ENCODE data around the gene GAREM1. TPM values are rescaled to one million over a fixed set of nuclear protein-coding genes. Genes with fewer than 3 reads are reported as not detected.

The GAREM1 gene
- total RNA-seq, 1 donor from 2014 or later: 9.5 TPM

DNA sequence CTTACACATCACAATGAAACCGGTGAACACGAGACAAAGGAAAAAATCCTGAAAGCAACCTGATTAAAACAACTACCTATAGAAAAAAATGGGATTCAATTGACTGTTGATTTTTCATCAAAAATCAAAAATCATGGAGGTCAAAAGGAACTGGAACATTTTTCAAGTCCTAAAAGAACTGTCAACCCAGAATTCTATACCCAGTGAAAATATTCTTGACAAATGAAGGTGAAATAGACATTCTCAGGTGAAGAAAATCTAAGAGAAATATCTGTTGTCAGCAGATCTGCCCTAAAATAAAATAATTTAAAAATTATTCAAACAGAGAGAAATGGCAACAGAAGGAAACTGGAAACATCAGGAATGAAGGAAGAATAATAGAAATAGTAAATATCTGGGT lies 38.9 kb downstream of the GAREM1 start:
- Mint-ChIP-seq H3K9me3 (peaks cover 28% of the 10 kb centered on the region), H3K27me3 (ENCODE audit: low read depth) (no peaks in the 10 kb centered on the region), H3K4me1 (peaks cover 7% of the 10 kb centered on the region), H3K36me3 (peaks cover 8% of the 10 kb centered on the region), H3K27ac (no peak overlapping the region), H3K4me3 (no peak overlapping the region)
- TF ChIP-seq, protein P1, sequence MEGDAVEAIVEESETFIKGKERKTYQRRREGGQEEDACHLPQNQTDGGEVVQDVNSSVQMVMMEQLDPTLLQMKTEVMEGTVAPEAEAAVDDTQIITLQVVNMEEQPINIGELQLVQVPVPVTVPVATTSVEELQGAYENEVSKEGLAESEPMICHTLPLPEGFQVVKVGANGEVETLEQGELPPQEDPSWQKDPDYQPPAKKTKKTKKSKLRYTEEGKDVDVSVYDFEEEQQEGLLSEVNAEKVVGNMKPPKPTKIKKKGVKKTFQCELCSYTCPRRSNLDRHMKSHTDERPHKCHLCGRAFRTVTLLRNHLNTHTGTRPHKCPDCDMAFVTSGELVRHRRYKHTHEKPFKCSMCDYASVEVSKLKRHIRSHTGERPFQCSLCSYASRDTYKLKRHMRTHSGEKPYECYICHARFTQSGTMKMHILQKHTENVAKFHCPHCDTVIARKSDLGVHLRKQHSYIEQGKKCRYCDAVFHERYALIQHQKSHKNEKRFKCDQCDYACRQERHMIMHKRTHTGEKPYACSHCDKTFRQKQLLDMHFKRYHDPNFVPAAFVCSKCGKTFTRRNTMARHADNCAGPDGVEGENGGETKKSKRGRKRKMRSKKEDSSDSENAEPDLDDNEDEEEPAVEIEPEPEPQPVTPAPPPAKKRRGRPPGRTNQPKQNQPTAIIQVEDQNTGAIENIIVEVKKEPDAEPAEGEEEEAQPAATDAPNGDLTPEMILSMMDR (IDR thresholded peaks at IDR 0.05; ENCODE audit: unreplicated experiment): no peak
- no peak for DNase-seq (ENCODE audit: low spot score in 2 of 2, unreplicated experiment in 2 of 2)

DNA sequence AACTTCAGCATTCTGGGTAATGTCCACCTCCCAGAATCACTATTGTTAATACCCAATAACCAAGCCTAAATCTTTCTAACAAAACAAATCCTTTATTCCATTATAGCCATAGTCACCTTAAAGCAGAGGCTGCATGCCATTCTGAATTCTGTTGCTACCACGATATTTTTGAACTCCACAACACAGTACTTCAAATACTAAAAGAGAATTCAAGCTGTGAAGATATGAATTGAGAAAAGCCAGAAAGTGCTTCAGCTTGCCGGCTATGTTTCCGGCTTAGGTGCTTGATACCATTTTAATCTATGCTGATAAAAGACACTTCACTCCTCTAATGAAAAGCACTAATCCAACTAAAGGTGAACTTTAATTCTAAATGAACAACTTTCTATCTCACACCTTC lies 41.3 kb downstream of the GAREM1 start:
- Mint-ChIP-seq H3K27me3 (ENCODE audit: low read depth) (no peaks in the 10 kb centered on the region), H3K9me3 (peaks cover 28% of the 10 kb centered on the region), H3K27ac (no peak overlapping the region), H3K36me3 (peaks cover 8% of the 10 kb centered on the region), H3K4me3 (no peak overlapping the region), H3K4me1 (peaks cover 2% of the 10 kb centered on the region)
- TF ChIP-seq, protein P1 (IDR thresholded peaks at IDR 0.05; ENCODE audit: unreplicated experiment): no peak
- DNase-seq (ENCODE audit: low spot score in 2 of 2, unreplicated experiment in 2 of 2): no peak

DNA sequence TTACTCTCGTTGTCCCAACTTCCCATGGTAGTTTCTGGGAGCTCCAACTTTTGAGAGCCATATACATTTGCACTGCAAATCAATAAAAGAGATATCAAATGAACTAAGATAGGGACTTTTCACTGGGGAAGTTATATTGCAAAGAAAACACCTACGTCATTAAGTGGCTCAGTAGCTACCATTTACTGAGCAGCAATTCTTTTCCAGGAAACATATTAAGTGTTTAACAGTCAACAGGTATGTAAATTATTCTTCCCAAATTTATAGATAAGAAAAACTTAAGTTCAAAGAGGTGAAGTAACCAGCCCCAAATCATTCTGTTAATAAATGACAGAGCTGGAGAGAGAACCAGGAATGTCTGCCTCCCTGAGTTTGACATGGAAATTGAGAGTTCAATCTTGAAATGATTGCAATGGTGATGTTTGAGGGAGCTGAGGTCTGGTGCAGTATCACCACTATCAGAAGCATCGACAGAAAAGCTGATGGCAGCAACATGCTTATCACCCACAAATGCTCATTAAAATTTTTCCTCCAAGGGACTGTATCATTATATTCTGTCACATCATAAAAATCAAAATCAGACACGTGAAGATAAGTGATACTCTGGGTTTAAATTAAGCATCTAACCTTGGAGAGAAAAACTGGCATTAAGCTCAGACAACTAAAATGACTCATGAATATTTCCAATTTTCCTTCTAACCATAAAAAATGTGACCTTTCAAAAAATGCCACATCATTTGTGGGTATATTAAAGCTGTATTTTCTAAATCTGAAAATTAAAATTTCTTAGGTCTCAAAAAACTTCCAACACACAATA lies 43.4 kb downstream of the GAREM1 start:
- Mint-ChIP-seq H3K27ac (no peak overlapping the region), H3K36me3 (peaks cover 8% of the 10 kb centered on the region), H3K4me1 (peaks cover 3% of the 10 kb centered on the region), H3K4me3 (no peak overlapping the region), H3K9me3 (peaks cover 20% of the 10 kb centered on the region), H3K27me3 (ENCODE audit: low read depth) (no peaks in the 10 kb centered on the region)
- DNase-seq (ENCODE audit: low spot score in 2 of 2, unreplicated experiment in 2 of 2): no peak
- TF ChIP-seq, protein P1 (IDR thresholded peaks at IDR 0.05; ENCODE audit: unreplicated experiment): no peak

DNA sequence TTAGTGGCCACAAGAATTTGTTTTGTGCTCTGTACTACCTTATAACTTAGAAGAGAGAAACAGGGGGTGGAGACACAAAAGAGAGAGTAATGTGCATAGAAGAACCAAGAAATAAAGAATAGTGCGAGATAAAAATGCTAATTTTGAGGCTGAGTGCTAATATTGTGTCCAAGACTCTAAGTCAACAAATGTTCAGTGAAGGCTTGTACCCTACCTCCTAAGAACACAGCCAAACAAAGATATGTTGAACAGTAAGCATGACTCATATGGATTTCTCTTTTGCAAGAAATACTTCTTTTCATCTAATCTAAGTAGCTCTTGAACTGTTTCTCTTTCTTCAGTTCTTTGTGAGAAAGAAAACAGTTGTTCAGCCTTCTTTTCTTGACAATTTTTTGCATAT lies 45.2 kb downstream of the GAREM1 start:
- TF ChIP-seq, protein P1 (IDR thresholded peaks at IDR 0.05; ENCODE audit: unreplicated experiment): no peak
- Mint-ChIP-seq H3K9me3 (peaks cover 8% of the 10 kb centered on the region), H3K27me3 (ENCODE audit: low read depth) (no peaks in the 10 kb centered on the region), H3K36me3 (no peaks in the 10 kb centered on the region), H3K4me1 (peaks cover 6% of the 10 kb centered on the region), H3K4me3 (no peak overlapping the region), H3K27ac (no peak overlapping the region)
- no peak for DNase-seq (ENCODE audit: low spot score in 2 of 2, unreplicated experiment in 2 of 2)

DNA sequence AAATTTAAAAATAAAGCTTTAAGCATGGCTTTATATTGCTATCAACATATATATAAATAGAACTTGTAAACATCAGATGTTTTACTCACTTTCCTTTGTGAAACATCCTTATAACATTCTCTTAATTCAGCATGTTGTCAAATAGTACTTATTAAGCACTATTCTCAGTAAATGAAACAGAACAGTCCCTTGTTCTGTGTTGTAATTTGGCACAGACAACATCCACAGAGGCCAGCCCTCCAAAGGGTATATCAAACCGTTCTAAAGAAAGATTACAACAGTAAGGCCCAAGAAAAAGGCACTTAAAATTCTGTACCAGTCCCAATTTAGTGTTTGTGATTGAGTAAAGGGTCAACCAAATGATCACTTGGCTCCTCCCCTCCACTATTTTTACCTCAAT lies 46.0 kb downstream of the GAREM1 start:
- Mint-ChIP-seq H3K27me3 (ENCODE audit: low read depth) (no peaks in the 10 kb centered on the region), H3K9me3 (peaks cover under 1% of the 10 kb centered on the region), H3K36me3 (no peaks in the 10 kb centered on the region), H3K4me3 (no peak overlapping the region), H3K4me1 (peaks cover 6% of the 10 kb centered on the region), H3K27ac (no peak overlapping the region)
- TF ChIP-seq, protein P1 (IDR thresholded peaks at IDR 0.05; ENCODE audit: unreplicated experiment): no peak
- DNase-seq (ENCODE audit: low spot score in 2 of 2, unreplicated experiment in 2 of 2): no peak

All from mesothelial cell of epicardium (in vitro differentiated cells).